ENCODE data around the gene STOML1. TPM values are rescaled to one million over a fixed set of nuclear protein-coding genes. Genes with fewer than 3 reads are reported as not detected.
A peak's percentile ranks its signal among the peaks of the same experiment; 100 is the strongest.

The STOML1 gene
- polyA plus RNA-seq, 1 donor (not counting 4 experiments of a cell fraction or from before 2014, with no cell fraction given): 7.0 TPM

DNA sequence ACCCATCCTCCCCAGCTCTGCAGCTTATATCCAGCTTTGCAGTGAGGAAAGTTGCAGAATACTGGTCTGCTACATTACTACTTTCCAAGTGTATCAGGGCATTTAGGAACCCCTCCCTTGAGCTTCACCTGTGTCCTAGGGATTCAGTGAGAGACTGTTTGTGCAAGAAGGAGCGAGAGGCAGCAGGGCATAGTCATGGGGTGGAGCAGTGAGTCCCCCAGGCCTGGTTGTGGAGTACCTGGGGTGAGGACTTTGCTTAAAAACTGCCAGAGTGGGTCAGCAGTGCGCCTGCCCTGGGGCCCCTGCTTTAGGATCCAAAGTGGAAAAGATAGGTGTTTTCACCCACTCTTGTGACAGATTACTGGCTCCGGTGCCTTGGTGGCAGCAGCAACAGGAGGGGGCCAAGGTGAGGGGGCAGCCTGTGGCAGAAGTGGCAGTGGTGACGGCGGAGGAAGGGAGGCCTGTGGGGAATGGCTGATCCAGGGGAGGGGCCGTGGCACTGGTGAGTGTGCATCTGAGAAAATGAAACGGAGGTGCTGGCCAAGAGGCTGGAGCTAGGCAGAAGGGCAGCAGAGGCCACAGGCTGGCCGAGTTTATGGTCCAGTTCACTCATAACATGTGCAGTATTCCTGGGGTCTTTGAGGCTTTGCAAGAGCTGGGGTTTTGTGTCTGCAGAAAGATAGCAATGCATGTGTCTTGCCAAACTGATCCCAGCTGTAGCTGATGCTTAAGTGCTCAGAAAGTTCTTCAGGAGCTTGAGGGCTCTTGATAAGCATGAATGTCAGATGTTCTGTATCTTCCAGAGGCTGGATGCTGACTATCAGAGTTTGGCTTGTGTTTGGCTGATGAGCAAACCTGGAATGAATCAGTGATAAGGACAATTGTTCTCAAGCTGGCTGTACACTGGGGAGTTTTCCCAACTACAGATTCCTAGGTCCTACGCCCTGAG lies 46.9 kb upstream of the STOML1 start:
- dilution Hi-C loops (cut with MboI; ENCODE audit: extremely low pct_ligation_motif_present, low sequenced_read_pairs): no loop called here
- no peaks in the 10 kb centered on the region for H3K27me3 ChIP-seq (ENCODE audit: control insufficient read depth, extremely low read depth, insufficient read depth, low read length)
- FAIRE-seq (peak; percentile 29), DNase-seq (ENCODE audit: low read depth, low spot score) (no peak)
- H2AFZ ChIP-seq (ENCODE audit: control insufficient read depth, low read length): no peak overlapping the region
- no peak overlapping the region for H3K4me3 ChIP-seq (ENCODE audit: control insufficient read depth in 2 of 3, extremely low read depth in 1 of 3, insufficient read depth in 2 of 3, low read depth in 1 of 3, low read length in 3 of 3)
- H3K4me2 ChIP-seq (ENCODE audit: control insufficient read depth, extremely low read depth, insufficient read depth, low read depth, low read length): no peak overlapping the region
- H3K36me3 ChIP-seq (ENCODE audit: control insufficient read depth in 2 of 2, extremely low read depth in 1 of 2, insufficient read depth in 2 of 2, low read length in 2 of 2): peaks cover 27 to 41% of the 10 kb centered on the region in 2 experiments
- H3K9me3 ChIP-seq (ENCODE audit: control insufficient read depth, low read depth, low read length): no peaks in the 10 kb centered on the region
- H3K9ac ChIP-seq (ENCODE audit: control insufficient read depth, extremely low read depth, insufficient read depth, low read length): no peak overlapping the region
- H3K4me1 ChIP-seq (ENCODE audit: control insufficient read depth, extremely low read depth, insufficient read depth, low read length): peaks cover 3% of the 10 kb centered on the region
- no peaks in the 10 kb centered on the region for H3K79me2 ChIP-seq (ENCODE audit: control insufficient read depth, insufficient read depth, low read length)
- H4K20me1 ChIP-seq (ENCODE audit: control insufficient read depth, extremely low read depth, insufficient read depth, low read length): no peaks in the 10 kb centered on the region
- TF ChIP-seq, protein P1, sequence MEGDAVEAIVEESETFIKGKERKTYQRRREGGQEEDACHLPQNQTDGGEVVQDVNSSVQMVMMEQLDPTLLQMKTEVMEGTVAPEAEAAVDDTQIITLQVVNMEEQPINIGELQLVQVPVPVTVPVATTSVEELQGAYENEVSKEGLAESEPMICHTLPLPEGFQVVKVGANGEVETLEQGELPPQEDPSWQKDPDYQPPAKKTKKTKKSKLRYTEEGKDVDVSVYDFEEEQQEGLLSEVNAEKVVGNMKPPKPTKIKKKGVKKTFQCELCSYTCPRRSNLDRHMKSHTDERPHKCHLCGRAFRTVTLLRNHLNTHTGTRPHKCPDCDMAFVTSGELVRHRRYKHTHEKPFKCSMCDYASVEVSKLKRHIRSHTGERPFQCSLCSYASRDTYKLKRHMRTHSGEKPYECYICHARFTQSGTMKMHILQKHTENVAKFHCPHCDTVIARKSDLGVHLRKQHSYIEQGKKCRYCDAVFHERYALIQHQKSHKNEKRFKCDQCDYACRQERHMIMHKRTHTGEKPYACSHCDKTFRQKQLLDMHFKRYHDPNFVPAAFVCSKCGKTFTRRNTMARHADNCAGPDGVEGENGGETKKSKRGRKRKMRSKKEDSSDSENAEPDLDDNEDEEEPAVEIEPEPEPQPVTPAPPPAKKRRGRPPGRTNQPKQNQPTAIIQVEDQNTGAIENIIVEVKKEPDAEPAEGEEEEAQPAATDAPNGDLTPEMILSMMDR (optimal IDR thresholded peaks at IDR 0.05 in 1 of 3, IDR thresholded peaks at IDR 0.05 in 1 of 3, conservative IDR thresholded peaks at IDR 0.05 in 1 of 3; ENCODE audit: extremely low read depth in 1 of 3, insufficient read depth in 2 of 3, low read length in 3 of 3): no peak
- no peak for TF ChIP-seq EZH2 (IDR thresholded peaks at IDR 0.05; ENCODE audit: low read length)
- H3K9me1 ChIP-seq (ENCODE audit: control insufficient read depth, extremely low read depth, insufficient read depth, low read length): no peaks in the 10 kb centered on the region
- H3K27ac ChIP-seq (ENCODE audit: control insufficient read depth, insufficient read depth, low read length): no peak overlapping the region

DNA sequence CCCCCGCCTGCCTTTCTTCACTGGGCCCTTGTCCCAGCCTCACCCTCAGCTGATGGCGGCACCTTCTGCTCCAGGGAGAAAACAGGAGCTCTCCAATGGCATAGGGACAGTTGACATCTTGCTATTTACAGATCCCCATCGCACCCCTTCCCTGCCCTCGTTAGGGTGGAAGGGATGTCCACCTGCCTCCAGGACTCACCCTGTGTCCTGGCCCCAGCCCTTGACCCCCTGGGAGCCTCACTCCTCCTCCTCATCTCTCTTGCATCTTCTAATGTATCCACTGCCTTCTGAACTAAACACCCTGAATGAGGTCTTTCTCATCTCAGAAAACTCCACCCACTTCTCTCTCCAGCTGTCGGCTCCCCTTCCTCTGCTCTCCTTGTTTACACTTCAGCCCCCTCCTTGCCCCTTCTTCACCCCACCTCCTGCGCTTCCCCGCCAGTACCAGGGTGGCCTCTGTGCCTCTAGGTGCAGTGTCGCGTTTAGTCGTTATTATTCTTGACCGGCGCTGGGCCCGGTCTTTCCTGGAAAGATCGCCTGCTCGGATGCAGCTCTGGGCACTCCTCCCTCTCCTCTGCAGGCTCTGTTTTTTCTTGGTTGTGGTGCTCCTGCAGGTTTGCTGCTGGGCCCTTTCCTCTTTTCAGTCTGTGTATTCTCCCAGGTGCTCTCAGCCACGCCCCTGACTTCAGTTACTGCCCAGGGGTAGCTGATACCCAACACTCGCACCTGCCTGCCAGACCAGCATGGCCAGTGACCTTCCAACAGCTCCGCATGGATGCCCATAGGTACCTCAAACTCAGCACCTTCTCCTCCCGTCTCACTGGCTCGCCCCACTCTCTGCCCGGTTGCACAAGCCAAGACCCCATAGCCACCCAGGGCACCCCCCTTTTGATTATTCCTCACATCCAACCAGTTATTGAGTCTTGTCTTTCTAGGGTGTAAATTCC lies 45.3 kb upstream of the STOML1 start:
- Histone ChIP-seq H3K36me3 (ENCODE audit: control insufficient read depth in 2 of 2, extremely low read depth in 1 of 2, insufficient read depth in 2 of 2, low read length in 2 of 2) (peaks cover 37 to 46% of the 10 kb centered on the region in 2 experiments), H4K20me1 (ENCODE audit: control insufficient read depth, extremely low read depth, insufficient read depth, low read length) (no peaks in the 10 kb centered on the region), H3K9me3 (ENCODE audit: control insufficient read depth, low read depth, low read length) (no peaks in the 10 kb centered on the region), H3K4me3 (ENCODE audit: control insufficient read depth in 2 of 3, extremely low read depth in 1 of 3, insufficient read depth in 2 of 3, low read depth in 1 of 3, low read length in 3 of 3) (no peak overlapping the region), H3K4me1 (ENCODE audit: control insufficient read depth, extremely low read depth, insufficient read depth, low read length) (peaks cover 3% of the 10 kb centered on the region), H3K27me3 (ENCODE audit: control insufficient read depth, extremely low read depth, insufficient read depth, low read length) (no peaks in the 10 kb centered on the region), H2AFZ (ENCODE audit: control insufficient read depth, low read length) (no peak overlapping the region), H3K79me2 (ENCODE audit: control insufficient read depth, insufficient read depth, low read length) (no peaks in the 10 kb centered on the region), H3K9ac (ENCODE audit: control insufficient read depth, extremely low read depth, insufficient read depth, low read length) (no peak overlapping the region), H3K4me2 (ENCODE audit: control insufficient read depth, extremely low read depth, insufficient read depth, low read depth, low read length) (no peak overlapping the region), H3K27ac (ENCODE audit: control insufficient read depth, insufficient read depth, low read length) (no peak overlapping the region), H3K9me1 (ENCODE audit: control insufficient read depth, extremely low read depth, insufficient read depth, low read length) (no peaks in the 10 kb centered on the region)
- TF ChIP-seq, protein P1 (optimal IDR thresholded peaks at IDR 0.05 in 1 of 3, IDR thresholded peaks at IDR 0.05 in 1 of 3, conservative IDR thresholded peaks at IDR 0.05 in 1 of 3; ENCODE audit: extremely low read depth in 1 of 3, insufficient read depth in 2 of 3, low read length in 3 of 3): no peak
- no peak for TF ChIP-seq EZH2 (IDR thresholded peaks at IDR 0.05; ENCODE audit: low read length)
- DNase-seq (ENCODE audit: low read depth, low spot score) (no peak), FAIRE-seq (no peak)
- dilution Hi-C loops (cut with MboI; ENCODE audit: extremely low pct_ligation_motif_present, low sequenced_read_pairs): no loop called here
